ENCODE data around the gene FAM193A.
"Not testable (repeated sequence)": the region's sequence is repeated elsewhere in the genome, so short reads cannot be mapped to it uniquely, and the experiment has no call there.

Gene FAM193A

DNA sequence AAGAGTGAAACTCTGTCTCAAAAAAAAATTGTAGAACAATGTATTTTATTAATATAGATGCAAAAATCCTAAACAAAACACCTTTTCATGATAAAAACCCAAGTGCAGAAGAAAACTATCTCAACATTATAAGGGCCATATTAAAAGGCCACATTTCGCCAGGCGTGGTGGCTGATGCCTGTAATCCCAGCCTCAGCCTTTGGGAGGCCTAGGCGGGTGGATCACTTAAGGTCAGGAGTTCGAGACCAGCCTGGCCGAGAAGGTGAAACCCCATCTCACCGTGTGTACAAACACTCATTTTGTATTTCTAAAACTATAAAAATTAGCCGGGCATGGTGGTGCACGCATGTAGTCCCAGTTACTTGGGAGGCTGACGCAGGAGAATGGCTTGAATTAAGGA lies 9.9 kb upstream of the FAM193A start:
- DNase-seq, result no peak

DNA sequence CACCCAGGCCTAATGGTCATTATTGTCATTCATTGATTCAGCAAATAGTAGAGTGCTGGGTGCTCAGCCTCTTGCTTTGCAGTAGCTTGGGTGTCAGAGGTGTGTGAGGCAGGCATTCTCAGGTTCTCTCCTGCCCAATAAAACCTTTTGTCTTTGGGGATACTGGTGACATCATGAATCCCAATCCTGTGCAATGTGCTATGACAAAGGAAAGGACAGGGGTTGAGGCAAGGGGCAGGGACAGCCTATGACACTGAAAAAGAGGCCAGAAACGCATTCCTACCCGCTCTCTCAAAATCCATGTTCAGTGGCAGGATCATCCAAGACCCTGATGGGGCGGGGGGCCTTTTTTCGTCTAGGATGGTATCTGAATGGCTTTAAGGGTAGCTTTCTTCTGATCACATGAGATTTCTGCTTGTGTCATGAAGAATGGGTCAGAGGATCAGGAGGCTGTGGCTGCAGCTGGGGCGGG lies 1.5 kb upstream of the FAM193A start:
- DNase-seq, result no peak

DNA sequence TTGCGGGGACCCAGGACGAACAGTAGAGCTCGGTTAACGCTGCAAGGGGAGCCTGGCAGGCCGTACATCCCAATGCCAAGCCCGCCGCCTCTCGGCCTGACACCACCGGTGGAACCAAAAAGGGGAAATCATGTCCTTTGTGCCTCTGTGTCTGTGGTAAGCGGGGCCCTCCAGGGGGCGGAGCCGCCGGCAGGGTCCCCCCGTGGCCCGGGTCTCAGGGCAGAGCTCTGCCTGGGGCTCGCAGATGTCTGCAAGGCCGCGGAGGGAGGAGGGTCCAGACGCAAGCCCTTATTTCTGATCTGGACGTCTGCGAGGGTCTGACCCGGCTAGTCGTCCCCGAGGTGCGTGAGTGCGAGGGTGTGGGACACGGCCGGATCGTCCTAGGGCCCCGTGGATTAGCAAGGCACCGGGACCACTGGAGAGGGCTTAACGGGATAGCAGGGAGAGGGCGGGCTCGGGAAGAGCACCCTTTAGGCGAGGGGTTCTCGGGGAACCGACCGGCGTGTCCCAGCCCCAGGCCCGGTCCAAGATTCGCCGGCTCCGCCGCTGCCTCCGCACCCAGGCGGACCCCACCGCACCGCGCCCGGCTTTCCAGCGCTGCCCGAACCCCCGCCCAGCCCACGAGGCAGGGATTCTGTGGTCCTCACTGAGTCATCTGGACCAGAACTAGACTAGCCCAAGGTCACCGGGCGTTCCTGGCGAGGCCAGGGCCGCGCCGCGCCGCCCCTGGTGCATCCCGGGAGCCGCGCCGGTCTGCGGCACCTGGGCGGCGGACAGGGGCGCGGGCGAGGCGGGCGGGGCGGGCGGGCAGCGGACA lies 863 bp upstream of the FAM193A start:
- DNase-seq, result no peak

DNA sequence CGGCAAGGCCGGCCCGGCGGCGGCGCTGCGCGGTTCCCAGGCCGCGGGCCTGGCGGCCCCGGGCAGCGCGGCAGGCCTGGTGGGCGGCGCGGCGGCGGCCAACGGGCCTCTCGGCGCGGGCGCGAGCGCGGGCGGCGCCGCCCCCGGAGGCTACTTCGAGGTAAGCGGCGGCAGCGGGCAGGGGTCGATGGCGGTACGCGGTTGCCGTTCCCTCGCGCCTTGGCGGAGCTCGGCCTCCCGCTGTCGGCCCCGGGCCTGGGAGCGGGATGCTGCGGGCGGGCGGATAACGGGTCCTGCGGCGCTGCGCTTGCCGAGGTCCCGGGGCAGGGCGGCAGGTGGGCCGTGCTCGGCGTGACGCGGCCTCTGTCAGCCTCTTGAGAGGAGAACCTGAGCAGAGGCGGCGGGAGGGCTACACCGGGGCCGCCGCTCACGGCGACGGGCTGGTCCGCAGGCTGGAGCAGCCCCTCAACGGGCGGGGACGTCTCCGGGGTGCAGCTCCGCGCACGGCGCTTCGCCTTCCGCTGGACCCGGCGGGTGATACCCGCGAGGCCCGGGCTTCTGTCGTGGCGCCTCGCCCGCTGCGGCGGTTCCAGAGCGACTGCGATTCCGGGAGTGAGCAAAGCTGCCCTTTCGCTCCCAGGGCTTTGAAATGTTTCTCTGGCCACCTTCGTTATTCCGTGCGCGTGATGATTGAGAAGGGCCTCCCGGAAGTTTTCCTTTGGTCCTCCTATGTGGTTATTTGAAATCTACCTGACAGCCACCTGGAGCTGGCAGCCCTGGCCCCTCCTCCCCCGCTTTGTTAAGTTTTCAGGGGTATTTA lies 774 bp downstream of the FAM193A start:
- peak; percentile 3 for DNase-seq

DNA sequence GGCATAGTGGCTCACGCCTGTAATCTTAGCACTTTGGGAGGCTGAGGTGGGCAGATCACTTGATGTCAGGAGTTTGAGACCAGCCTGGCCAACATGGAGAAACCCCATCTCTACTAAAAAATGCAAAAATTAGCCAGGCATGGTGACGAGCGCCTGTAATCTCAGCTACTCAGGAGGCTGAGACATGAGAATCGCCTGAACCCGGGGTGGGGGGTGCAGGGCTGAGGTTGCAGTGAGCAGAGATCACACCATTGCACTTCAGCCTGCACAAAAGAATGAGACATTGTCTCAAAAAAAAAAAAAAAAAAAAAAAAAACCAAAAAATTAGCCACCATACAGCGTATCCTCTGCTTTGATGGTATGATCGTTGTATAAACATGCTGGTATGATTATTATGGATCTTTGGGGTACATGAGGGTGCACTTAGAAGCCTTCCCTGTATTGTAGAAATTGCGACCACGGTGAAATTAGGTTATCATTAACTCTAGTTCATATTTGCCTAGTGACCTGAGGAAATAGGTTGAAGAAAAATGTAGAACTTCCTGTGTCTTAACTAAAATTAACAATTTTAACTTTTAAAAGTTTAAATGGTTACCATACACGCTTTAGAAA lies 7.2 kb downstream of the FAM193A start:
- DNase-seq, result not testable (repeated sequence)

DNA sequence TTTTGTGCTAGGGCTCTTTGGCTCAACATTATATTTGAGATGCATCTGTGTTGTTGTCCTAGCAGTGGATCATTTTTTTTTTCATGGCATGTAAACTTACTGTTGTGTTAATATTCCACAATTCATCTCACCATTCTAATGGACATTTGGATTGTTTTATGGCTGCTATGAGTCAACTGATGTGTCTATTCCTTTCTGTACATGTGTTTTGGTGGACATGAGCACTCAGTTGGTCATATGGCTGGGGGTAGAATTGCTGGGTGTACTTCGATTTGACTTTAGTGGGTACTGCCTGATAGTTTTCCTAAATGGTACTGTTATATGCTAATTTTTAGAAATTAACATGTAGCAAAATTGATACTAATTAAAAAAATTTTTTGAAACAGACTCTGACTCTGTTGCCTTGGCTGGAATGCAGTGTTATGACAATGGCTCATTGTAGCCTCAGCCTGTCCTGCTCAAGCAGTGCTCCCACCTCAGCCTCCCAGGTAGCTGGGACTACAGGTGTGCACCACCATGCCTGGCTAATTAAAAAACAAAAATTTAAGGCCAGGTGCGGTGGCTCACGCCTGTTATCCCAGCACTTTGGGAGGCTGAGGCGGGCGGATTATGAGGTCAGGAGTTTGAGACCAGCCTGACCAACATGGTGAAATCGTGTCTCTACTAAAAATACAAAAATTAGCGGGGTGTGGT lies 9.0 kb downstream of the FAM193A start:
- DNase-seq, result no peak

DNA sequence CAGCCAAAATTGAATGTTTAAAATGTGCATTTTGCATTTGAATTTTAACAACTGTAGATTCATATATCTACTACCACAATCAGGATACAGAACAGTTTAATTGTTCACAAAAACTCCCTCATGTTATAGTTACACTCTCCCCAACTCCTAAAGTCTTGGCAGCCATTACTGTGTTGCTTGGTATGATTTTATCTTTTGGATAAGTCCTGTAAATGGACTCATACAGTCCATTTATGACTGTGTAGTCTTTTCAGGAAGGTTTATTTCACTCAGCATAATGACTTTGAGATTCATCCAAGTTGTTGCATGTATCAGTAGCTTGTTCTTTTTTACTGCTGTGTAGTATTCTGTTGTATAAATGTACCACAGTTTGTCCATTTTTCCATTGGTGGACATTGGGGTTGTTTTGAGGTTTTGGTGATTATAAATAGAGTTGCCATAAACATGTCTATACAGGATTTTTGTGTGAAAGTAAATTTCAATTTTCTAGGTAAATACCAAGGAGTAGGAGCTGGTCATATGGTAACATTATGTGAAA lies 9.9 kb downstream of the FAM193A start:
- DNase-seq, result no peak

DNA sequence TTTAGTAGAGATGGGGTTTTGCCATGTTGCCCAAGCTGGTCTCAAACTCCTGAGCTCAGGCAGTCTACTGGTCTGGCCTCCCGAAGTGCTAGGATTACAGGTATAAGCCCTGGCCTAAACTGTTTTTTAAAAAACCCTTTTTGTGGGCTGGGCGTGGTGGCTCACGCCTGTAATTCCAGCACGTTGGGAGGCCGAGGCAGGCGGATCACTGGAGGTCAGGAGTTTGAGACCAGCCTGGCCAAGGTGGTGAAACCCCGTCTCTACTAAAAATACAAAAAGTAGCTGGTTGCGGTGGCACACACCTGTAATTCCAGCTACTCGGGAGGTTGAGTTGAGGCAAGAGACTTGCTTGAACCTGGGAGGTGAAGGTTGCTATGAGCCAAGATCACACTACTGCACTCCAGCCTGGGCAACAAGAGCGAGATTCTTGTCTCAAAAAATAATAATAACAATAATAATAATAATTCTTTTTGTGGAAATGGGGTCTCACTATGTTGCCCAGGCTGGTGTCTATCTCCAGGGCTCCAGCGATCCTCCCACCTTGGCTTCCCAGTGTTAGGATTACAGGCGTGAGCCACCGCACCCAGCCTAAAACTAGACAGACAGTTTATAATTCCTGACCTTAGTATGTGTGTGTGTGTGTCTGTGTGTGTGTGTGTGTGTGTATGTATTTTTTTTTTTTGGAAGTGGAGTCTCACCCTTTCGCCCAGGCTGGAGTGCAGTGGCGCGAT lies 10.7 kb downstream of the FAM193A start:
- not testable (repeated sequence) for DNase-seq

DNA sequence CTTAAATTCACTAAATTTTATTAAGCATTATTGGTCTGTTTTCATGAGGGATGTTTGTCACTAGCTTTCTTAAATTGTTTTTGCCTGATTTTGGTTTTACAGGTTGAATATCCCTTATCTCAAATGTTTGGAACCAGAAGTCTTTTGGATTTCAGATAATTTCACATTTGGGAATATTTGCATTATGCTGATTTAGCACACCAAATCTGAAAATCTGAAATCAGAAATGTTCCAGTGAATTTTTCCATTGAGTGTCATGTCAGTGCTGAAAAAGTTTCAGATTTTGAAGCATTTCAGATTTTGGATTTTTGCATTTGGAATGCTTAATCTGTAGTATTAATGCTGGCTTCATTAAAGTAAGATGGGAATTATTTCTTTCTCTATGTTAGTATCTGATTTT lies 14.7 kb downstream of the FAM193A start:
- no peak for DNase-seq

DNA sequence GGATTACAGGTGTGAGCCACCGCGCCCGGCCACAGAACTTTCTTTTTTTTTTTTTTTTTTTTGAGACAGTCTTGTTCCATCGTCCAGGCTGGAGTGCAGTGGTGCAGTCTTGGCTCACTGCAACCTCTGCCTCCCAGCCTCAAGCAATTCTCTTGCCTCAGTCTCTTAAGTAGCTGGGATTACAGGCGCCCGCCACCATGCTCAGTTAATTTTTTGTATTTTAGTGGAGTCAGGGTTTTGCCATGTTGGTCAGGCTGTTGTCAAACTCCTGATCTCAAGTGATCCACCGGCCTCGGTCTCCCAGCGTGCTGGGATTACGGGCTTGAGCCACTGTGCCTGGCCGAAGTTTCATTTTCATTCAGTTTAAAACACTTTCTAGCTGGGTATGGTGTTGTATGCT lies 16.4 kb downstream of the FAM193A start:
- DNase-seq, result no peak

DNA sequence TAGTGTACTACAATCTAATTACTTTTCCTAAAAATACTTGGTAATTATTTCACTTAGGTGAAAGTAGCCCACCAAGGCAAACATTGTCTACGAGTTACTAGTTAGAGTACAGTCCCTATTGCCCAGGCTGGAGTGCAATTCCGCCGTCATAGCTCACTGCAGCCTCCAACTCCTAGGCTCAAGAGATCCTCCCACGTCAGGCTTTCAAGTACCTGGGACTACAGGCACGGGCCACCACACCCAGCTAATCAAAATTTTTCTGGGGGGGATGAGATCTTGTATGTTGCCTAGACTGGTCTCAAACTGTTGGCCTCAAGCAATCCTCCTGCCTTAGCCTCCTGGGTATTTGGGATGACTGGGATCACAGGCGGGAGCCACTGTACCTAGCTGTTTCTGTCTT lies 21.9 kb downstream of the FAM193A start:
- DNase-seq, result no peak

DNA sequence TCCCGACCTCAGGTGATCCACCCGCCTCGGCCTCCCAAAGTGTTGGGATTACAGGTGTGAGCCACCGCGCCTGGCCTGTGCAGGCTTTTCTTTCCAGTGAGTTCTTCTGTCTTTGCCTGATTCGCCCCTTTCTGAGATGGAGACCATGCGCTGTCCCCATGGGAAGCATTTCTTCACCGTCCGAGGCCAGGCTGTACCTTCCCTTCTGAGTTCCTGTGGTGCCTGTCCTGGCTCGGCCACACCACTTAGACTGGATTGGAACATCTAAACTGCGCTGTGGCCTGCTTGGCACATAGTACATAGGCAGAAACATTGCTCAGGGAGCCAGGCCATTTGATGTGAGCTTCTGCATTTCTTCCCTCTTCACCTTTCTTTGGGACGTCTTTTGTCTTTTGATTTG lies 23.7 kb downstream of the FAM193A start:
- no peak for DNase-seq

DNA sequence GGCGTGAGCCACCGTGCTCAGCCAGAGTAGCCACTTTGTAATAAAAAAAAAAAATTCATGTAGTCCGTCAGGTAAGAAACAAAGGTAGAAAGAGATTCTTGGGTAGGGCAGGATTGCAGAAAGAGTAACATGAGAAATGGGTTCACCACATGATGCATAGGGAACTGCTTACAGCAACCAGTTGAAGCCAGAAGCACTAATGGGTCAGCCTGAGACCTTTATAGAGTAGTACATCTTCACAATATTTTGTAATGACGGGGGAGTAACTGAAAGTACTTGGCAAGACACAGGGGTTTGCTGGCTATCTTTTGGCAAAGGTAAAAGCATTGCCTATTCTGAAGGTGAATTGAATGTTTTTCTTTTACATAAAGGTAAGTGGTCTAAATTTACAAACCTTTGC lies 29.1 kb downstream of the FAM193A start:
- no peak for DNase-seq

DNA sequence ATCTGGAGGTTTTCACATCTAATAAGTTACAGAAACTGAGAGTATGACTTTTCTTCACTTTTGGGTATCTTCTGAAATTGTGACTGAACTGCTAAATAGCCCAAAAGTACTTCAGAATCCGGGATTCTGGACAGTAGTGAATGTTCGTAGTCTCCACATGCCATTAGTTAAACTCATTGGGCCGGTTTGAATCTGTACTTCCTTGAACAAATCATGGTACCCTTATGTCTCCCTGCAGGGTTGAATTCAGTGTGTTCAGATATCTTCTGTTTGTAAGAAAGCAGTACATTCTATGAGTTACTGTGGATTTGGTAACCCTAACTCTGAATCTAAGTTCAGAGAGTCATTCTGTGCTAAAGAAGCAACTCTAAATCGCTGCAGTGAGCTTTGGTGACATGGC lies 33.6 kb downstream of the FAM193A start:
- DNase-seq, result no peak

DNA sequence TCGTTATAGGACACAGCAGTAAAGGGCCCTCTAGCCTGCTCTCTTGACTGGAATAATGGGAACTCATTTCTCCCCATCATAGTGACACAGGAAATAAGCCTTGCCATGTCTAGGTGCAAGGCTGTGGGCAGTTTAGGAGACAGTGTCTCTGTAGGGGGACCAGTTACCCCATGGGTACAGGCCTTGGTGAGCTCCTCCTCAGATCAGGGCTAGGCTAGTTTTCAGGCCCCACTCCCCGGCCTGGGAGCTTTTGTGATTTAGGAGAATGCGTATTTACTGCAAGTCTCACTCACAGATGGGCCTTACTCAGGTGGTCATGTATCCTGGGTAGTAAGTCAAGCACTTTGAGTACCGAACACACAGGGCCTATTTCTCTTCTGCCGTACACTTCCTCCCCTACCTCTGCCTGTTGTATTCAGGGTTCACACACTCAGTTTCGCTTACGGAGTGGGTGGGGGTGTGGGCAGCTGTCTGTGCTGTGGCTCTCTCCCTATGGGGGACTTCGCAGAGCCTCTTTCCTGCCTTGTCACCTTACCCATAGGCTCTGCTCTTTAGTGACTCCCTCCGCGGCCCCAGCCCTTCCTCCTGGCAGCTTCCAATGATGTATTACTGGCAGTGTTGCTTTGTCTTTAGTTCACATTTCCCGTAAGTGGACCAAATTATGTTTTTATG lies 34.2 kb downstream of the FAM193A start:
- DNase-seq, result no peak

DNA sequence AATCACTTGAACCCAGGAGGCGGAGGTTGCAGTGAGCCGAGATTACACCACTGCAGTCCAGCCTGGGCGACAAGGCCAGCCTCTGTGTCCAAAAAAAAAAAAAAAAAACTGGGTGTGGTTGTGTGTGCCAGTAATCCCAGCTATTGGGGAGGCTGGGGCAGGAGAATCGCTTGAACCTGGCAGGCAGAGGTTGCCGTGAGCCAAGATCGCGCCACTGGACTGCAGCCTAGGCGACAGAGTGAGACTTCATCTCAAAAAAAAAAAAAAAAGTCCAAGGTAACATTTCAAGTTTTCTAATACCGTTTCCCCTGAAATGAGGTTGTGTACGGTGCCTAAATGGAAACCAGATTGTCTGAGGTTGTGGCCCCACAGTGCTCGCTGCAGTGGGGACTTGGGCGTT lies 35.6 kb downstream of the FAM193A start:
- no peak for DNase-seq

DNA sequence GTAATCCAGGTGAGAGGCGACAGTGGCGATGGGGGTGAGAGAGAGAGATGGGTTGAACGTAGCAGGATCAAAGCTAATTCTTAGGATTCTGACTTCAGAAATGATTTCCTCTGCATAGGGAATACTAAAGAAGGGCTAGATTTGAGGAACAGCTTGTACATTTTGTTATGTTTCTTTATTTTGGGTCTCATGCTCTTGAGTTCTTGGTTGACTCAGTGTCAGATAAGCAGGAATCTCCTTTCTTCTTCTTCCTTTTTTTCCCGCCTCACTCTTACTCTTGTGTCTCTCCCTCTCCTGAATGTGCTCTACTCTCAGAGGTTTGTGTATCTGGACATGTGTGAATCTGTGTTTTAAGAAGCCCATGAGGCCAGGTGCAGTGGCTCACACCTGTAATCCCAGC lies 36.4 kb downstream of the FAM193A start:
- no peak for DNase-seq

DNA sequence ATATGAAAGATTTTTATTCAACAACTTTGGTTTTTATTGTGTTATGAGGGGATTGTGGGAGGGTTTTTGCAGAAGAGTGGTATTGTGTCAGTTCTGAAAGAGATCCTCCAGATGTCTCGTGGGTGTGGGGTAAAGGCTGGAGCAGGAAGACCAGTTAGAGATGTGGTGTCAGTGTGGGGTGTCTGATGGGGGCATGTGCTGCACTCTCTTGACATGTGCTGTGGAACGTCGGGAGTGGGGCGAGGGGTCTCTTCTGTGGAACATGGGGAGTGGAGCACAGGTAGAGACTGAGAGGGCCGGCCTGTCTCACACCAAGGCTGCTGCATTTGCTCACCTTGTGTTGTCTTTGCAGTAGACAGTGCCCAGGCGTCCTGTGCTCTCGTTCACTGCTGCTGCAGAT lies 37.6 kb downstream of the FAM193A start:
- DNase-seq, result no peak

DNA sequence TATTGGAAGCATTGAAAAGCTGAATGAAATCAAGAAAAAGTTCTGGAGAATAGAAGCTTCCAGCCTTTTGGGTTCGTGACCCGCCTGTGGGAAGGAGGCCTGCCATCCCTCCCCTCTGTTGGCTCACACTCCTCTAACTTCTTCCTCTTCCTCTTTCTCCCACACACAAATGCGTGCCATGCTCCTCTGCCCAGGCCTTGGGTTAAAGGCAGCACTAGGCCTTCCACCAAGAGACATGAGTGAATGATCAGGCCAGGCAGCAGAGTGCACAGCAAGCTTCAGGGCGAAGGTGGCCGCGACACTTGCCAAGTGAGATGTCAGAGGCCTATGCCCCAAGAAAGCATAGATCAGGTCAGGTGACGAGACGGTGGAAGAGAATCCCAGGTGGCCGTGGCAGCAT lies 38.4 kb downstream of the FAM193A start:
- no peak for DNase-seq

DNA sequence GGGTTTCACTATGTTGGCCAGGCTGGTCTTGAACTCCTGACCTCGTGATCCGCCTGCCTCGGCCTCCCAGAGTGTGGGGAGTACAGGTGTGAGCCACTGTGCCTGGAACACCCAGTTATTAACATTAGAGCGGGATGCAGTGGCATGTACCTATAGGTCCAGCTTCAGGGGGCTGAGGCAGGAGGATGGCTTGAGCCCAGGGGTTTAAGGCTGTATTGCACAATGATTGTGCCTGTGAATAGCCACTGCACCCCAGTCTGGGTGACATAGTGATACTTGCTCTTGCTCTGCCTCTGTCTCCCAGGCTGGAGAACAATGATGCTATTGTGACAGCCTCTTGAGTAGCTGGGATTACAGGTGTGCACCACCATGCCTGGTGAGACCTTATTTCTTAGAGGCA lies 39.8 kb downstream of the FAM193A start:
- DNase-seq, result no peak

DNA sequence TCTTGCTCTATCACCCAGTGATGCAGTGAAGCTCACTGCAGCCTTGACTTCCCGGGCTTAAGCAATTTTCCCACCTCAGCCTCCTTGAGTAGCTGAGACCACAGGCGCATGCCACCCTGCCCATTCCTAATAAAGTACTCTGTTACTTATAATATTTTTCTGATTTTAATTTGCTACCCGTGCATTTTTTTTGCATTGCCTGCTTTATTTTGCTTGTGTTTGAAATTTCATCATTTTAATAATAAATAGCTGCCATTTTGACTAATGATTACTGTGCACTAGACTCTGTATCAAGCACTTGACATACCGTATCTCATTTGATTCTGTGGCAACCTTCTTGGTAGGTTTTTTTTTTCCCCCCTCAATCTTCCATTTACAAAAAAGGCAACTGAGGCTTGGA lies 41.7 kb downstream of the FAM193A start:
- no peak for DNase-seq

DNA sequence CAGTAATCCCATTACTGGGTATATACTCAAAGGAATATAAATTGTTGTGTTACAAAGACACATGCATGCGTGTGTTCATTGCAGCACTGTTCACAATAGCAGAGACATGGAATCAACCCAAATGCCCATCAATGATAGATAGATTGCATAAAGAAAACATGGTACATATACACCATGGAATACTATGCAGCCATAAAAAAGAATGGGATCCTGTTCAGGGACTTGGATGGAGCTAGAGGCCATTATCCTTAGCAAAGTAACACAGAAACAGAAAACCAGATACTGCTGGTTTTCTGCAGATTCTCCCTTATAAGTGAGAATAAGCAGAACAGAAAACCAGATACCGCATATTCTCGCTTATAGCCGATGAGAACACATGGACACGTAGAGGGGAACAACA lies 43.5 kb downstream of the FAM193A start:
- DNase-seq, result no peak

All from DMS79 treated with DMSO at 0.1 percent for 48 hours (cell line).